Cardiac muscle cell (in vitro differentiated cells and primary cell): Measurements from ENCODE around the gene JAM2. TPM values are rescaled to one million over a fixed set of nuclear protein-coding genes. Genes with fewer than 3 reads are reported as not detected.

Experiments
- DNase-seq, 2 donors: peaks; one replicate each; pipeline versions ENCODE4 v3.0.0 to v3.0.0-alpha.2; 2010 to 2017; ENCODE audit warnings: low read depth in 1 of 2, low spot score in 1 of 2
- H3K27ac ChIP-seq: fragments of 200-600 bp; sonication (generic); 2 replicates; pipeline ENCODE4 v1.5.1; 2016
- H3K27me3 ChIP-seq: fragments of 200-600 bp; sonication (generic); 2 replicates; pipeline ENCODE4 v1.6.0; 2016; ENCODE audit warnings: control low read depth
- H3K36me3 ChIP-seq: fragments of 200-600 bp; sonication (generic); 2 replicates; pipeline ENCODE4 v1.5.1; 2016; ENCODE audit warnings: control low read depth
- H3K4me1 ChIP-seq: fragments of 200-600 bp; sonication (generic); 2 replicates; pipeline ENCODE4 v1.8.1; 2017; ENCODE audit warnings: low read depth, mild to moderate bottlenecking, mixed run types
- H3K4me3 ChIP-seq: fragments of 200-600 bp; sonication (generic); 2 replicates; pipeline ENCODE4 v1.5.1; 2016; ENCODE audit warnings: mild to moderate bottlenecking
- H3K9me3 ChIP-seq: fragments of 200-600 bp; sonication (generic); 2 replicates; pipeline ENCODE4 v1.5.1; 2017; ENCODE audit warnings: low read depth, mild to moderate bottlenecking, control low read depth
- CTCF ChIP-seq: IDR thresholded peaks from 2 replicates; pipeline ENCODE4 v1.5.1; 2012; ENCODE audit warnings: low read depth, mild to moderate bottlenecking, low read length
- polyA plus RNA-seq: library from polyadenylated mRNA; unstranded; fragments of >200 nt; fragmentation: Nextera tagmentation; extraction: Ambion mirVana; gene quantifications from 2 replicates; pipeline ENCODE4 v1.2.1, GENCODE V29; 2016
- total RNA-seq: library from RNA; depleted of rRNA; stranded (reverse); fragments of >200 nt; gene quantifications from 2 replicates; pipeline ENCODE4 v1.2.3, GENCODE V29; 2016

The JAM2 gene
- total and polyA plus RNA-seq, 2 experiments from 2014 or later, result 0.63 to 3.1 TPM

GRCh38 chr21:25670726-25671125 lies 31.7 kb downstream of the JAM2 start:
- DNase-seq, result peak in 1 of 2 donors; percentile 60
- no peaks in the 10 kb centered on the region for H3K4me1 ChIP-seq
- no peak for TF ChIP-seq CTCF
- no peaks in the 10 kb centered on the region for H3K9me3 ChIP-seq
- H3K27me3 ChIP-seq, result no peaks in the 10 kb centered on the region
- no peaks in the 10 kb centered on the region for H3K36me3 ChIP-seq
- H3K4me3 ChIP-seq, result no peak overlapping the region
- H3K27ac ChIP-seq, result no peak overlapping the region

GRCh38 chr21:25676451-25676850 lies 37.4 kb downstream of the JAM2 start:
- H3K27me3 ChIP-seq, result no peaks in the 10 kb centered on the region
- H3K4me3 ChIP-seq, result no peak overlapping the region
- no peak for DNase-seq
- H3K36me3 ChIP-seq, result no peaks in the 10 kb centered on the region
- no peaks in the 10 kb centered on the region for H3K4me1 ChIP-seq
- TF ChIP-seq CTCF, result no peak
- no peak overlapping the region for H3K27ac ChIP-seq
- H3K9me3 ChIP-seq, result no peaks in the 10 kb centered on the region

GRCh38 chr21:25682382-25682781 lies 43.3 kb downstream of the JAM2 start:
- Histone ChIP-seq H3K27ac (no peak overlapping the region), H3K27me3 (no peaks in the 10 kb centered on the region), H3K9me3 (no peaks in the 10 kb centered on the region), H3K4me1 (no peaks in the 10 kb centered on the region), H3K4me3 (no peak overlapping the region), H3K36me3 (no peaks in the 10 kb centered on the region)
- no peak for DNase-seq
- TF ChIP-seq CTCF, result no peak

GRCh38 chr21:25687787-25688186 lies 48.7 kb downstream of the JAM2 start:
- no peak overlapping the region for H3K27ac ChIP-seq
- TF ChIP-seq CTCF, result no peak
- DNase-seq, result no peak
- no peaks in the 10 kb centered on the region for H3K36me3 ChIP-seq
- H3K27me3 ChIP-seq, result no peaks in the 10 kb centered on the region
- no peaks in the 10 kb centered on the region for H3K9me3 ChIP-seq
- H3K4me1 ChIP-seq, result no peaks in the 10 kb centered on the region
- H3K4me3 ChIP-seq, result no peak overlapping the region

GRCh38 chr21:25688275-25689155 lies 49.5 kb downstream of the JAM2 start:
- H3K4me1 ChIP-seq, result no peaks in the 10 kb centered on the region
- no peaks in the 10 kb centered on the region for H3K9me3 ChIP-seq
- no peak overlapping the region for H3K27ac ChIP-seq
- no peak for DNase-seq
- no peaks in the 10 kb centered on the region for H3K36me3 ChIP-seq
- H3K4me3 ChIP-seq, result no peak overlapping the region
- TF ChIP-seq CTCF, result no peak
- H3K27me3 ChIP-seq, result no peaks in the 10 kb centered on the region
